Measurements from ENCODE around the gene HOXC13.

Gene HOXC13

GRCh38 chr12:53924521-53925405 lies 13.9 kb upstream of the HOXC13 start:
- no peak overlapping the region for H3K4me3 ChIP-seq
- H3K27ac ChIP-seq, result no peak overlapping the region
- no peak for DNase-seq (ENCODE audit: low spot score)
- TF ChIP-seq CTCF (IDR thresholded peaks at IDR 0.05), result no peak

GRCh38 chr12:53927220-53928029 lies 11.2 kb upstream of the HOXC13 start:
- H3K4me3 ChIP-seq, result peak overlapping the region; percentile 19
- no peak for DNase-seq (ENCODE audit: low spot score)
- H3K27ac ChIP-seq, result no peak overlapping the region
- TF ChIP-seq CTCF (IDR thresholded peaks at IDR 0.05), result no peak

- no peak for TF ChIP-seq CTCF (IDR thresholded peaks at IDR 0.05)
- no peak for DNase-seq (ENCODE audit: low spot score)
- Histone ChIP-seq H3K4me3 (no peak overlapping the region), H3K27ac (no peak overlapping the region)
These were observed 10.4 kb upstream of the HOXC13 start for GRCh38 chr12:53928054-53928835.

- no peak for TF ChIP-seq CTCF (IDR thresholded peaks at IDR 0.05)
- no peak for DNase-seq (ENCODE audit: low spot score)
- Histone ChIP-seq H3K4me3 (no peak overlapping the region), H3K27ac (no peak overlapping the region)
These were observed 9.1 kb upstream of the HOXC13 start for GRCh38 chr12:53929527-53929926.

DNA sequence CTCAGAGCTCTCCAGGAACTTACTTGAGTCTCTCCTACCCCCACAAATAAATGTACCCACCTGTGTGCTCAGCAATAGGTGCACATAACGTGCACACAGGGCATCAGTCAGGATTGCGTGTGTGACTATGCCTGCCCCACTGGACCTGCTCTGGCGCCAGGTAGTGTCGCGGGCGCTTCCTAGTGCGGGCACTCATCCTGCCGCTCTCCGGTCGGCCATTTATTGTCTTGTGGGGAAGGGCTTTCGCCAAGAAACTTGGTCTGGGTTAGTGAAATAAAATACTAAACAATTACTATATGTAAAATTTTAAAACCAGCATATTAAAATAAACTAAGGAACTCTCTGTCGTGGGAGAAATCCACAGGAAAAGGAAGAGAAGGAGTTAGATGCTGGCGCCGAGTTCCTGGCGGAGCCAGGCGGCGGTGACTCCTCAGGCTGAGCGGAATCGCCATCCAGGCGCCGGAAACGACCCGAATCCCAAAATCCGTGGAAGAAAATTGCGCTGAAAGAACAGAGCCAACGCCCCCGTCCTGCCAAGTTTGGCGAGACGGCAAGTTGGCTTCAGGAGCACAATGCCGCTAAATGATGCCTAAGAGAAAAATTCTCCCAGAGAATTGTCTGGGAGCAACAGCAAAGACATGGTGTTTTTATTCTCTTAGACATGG lies 7.9 kb upstream of the HOXC13 start:
- H3K27ac ChIP-seq, result no peak overlapping the region
- TF ChIP-seq CTCF (IDR thresholded peaks at IDR 0.05), result no peak
- H3K4me3 ChIP-seq, result no peak overlapping the region
- DNase-seq (ENCODE audit: low spot score), result no peak

DNA sequence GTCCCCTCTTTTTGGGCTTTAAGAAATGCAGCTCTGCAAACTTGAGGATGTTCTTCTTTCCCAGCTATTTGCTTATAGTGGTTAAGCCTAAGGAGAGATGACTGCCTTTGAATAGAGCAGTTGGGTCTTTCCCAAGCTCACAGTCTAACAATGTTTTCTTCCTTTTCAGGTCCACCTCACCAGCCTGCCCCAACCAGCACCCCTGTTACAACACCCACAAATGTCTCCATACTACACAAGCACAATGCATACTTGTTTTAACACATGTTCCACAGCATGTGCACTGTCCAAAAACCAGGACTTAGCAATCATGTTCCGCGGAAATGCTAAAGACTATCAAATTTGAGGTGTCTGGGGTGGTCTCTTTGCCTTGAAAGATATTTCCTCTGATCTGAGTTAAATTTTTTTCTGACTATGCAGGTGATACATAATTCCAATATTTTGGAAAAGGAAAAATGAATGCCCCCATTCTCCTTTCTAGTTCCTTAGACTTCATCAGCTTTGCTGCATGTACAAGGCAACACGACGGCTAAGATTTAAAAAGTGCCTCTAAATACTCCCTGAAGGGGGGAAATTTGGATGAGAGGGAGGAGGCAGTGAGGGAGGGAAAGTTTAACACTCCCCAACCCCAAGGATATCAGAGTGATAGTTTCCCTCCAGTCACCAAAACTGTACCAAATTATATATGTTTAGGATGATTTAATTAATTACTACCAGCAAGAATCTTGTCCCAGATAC lies 6.6 kb upstream of the HOXC13 start:
- H3K4me3 ChIP-seq, result no peak overlapping the region
- no peak for TF ChIP-seq CTCF (IDR thresholded peaks at IDR 0.05)
- no peak for DNase-seq (ENCODE audit: low spot score)
- no peak overlapping the region for H3K27ac ChIP-seq
